HCT116 (cell line): ENCODE data around the gene PLA2G2C. TPM values are rescaled to one million over a fixed set of nuclear protein-coding genes. Genes with fewer than 3 reads are reported as not detected.

Source experiments
- ATAC-seq: fragments of 200-7000 bp; cut with Tn5 transposase; 2 replicates; pipeline ENCODE4 v1.9.1; 2020; ENCODE audit warnings: mild to moderate bottlenecking, moderate library complexity
- BruUV-seq: library from RNA; stranded (reverse); fragments of 400-500 nt; replicated peaks from 2 replicates; lab custom pipeline; 2021; lab: Mats Ljungman, UMichigan
- CTCF ChIA-PET: fragments of 300-600 bp; sonication (Branson Sonifier 250); formaldehyde crosslinking; loops from one replicate; lab custom pipeline; 2021; ENCODE audit warnings: antibody characterized with exemption; lab: Charles Lee
- POLR2A ChIA-PET: fragments of 300-600, 350-600 bp; sonication (Branson Sonifier 250); formaldehyde crosslinking; loops from one replicate; lab custom pipeline; 2021; ENCODE audit warnings: antibody characterized with exemption; lab: Charles Lee
- RAD21 ChIA-PET, 2 experiments: fragments of 300-600 bp; sonication (Branson Sonifier 250); formaldehyde crosslinking; loops; one replicate each; lab custom pipeline; 2023; ENCODE audit warnings: low total read pairs in 2 of 2; ENCODE audit not compliant: uncharacterized antibody in 2 of 2, unreplicated experiment in 2 of 2, low non-redundant PET in 1 of 2; lab: Charles Lee
- DNase-seq: peaks from one replicate; pipeline ENCODE4 v3.0.0-alpha.2; 2010; ENCODE audit warnings: low read depth, low spot score
- H2AFZ ChIP-seq: fragments of 200-600 bp; shearing (Covaris generic), sonication (generic); 2 replicates; pipeline ENCODE4 v1.6.1; 2017; ENCODE audit warnings: low read depth, mixed run types, mixed read lengths, antibody characterized with exemption, low read length; ENCODE audit not compliant: poor library complexity, severe bottlenecking
- H3K27ac ChIP-seq: 2 replicates; pipeline ENCODE4 v1.5.1; 2012; ENCODE audit warnings: low read depth, low read length
- H3K27me3 ChIP-seq: fragments of 200-600 bp; sonication (generic); 2 replicates; pipeline ENCODE4 v1.6.1; 2016; ENCODE audit warnings: mixed run types, low read length, mixed read lengths; ENCODE audit not compliant: insufficient read depth
- H3K36me3 ChIP-seq, 2 experiments: fragments of 200-500 bp in 1 of 2; fragments of 200-600 bp in 1 of 2; sonication (Bioruptor generic) in 1 of 2; sonication (generic) in 1 of 2; 2 replicates each; pipeline versions ENCODE4 v1.5.1 to v1.6.1; 2014 to 2016; ENCODE audit warnings: low read length in 2 of 2, inconsistent platforms in 1 of 2, mixed read lengths in 1 of 2, mixed run types in 1 of 2; ENCODE audit not compliant: insufficient read depth in 2 of 2, control insufficient read depth in 1 of 2
- H3K4me1 ChIP-seq, 2 experiments: fragments of 200-600 bp in 1 of 2; sonication (generic) in 1 of 2; 2 replicates each; pipeline versions ENCODE4 v1.5.1 to v1.6.1; 2012 to 2017; ENCODE audit warnings: low read length in 2 of 2, inconsistent platforms in 1 of 2, mild to moderate bottlenecking in 1 of 2, mixed read lengths in 1 of 2, mixed run types in 1 of 2, moderate library complexity in 1 of 2; ENCODE audit not compliant: insufficient read depth in 2 of 2, control insufficient read depth in 1 of 2
- H3K4me2 ChIP-seq: fragments of 200-600 bp; sonication (generic); 2 replicates; pipeline ENCODE4 v1.6.1; 2017; ENCODE audit warnings: mixed run types, low read length, mixed read lengths
- H3K4me3 ChIP-seq, 2 experiments: fragments of 200-600 bp in 1 of 2; sonication (generic) in 1 of 2; replicated peaks in 1 of 2; 2 replicates each; pipeline ENCODE4 v1.5.1; 2011 to 2016; ENCODE audit warnings: low read length in 2 of 2, control low read depth in 1 of 2, low read depth in 1 of 2, mild to moderate bottlenecking in 1 of 2, mixed read lengths in 1 of 2, mixed run types in 1 of 2
- H3K79me2 ChIP-seq: fragments of 200-600 bp; sonication (generic); 2 replicates; pipeline ENCODE4 v1.6.1; 2017; ENCODE audit warnings: mild to moderate bottlenecking, mixed run types, low read length, moderate library complexity, mixed read lengths; ENCODE audit not compliant: insufficient read depth
- H3K9ac ChIP-seq: fragments of 200-600 bp; sonication (generic); 2 replicates; pipeline ENCODE4 v1.6.1; 2016; ENCODE audit warnings: low read length, mixed read lengths
- H3K9me2 ChIP-seq: fragments of 200-600 bp; sonication (generic), shearing (Covaris generic); 2 replicates; pipeline ENCODE4 v1.6.1; 2017; ENCODE audit warnings: mixed run types, mild to moderate bottlenecking, moderate library complexity; ENCODE audit not compliant: insufficient read depth
- H3K9me3 ChIP-seq, 2 experiments: fragments of 200-500 bp in 1 of 2; fragments of 200-600 bp in 1 of 2; sonication (Bioruptor generic) in 1 of 2; sonication (generic) in 1 of 2; 2 replicates each; pipeline ENCODE4 v1.6.1; 2014 to 2017; ENCODE audit warnings: low read length in 2 of 2, mixed read lengths in 2 of 2, inconsistent platforms in 1 of 2, low read depth in 1 of 2, mild to moderate bottlenecking in 1 of 2, mixed run types in 1 of 2, moderate library complexity in 1 of 2; ENCODE audit not compliant: control insufficient read depth in 1 of 2, insufficient read depth in 1 of 2
- H4K20me1 ChIP-seq: fragments of 200-600 bp; sonication (generic), shearing (Covaris generic); 2 replicates; pipeline ENCODE4 v1.6.1; 2017; ENCODE audit warnings: mixed run types, mild to moderate bottlenecking, moderate library complexity; ENCODE audit not compliant: insufficient read depth
- ELF1 ChIP-seq: IDR thresholded peaks from 2 replicates; pipeline ENCODE4 v1.6.1; 2012; ENCODE audit warnings: low read depth, borderline replicate concordance
- MAX ChIP-seq: IDR thresholded peaks from 2 replicates; pipeline ENCODE4 v1.6.1; 2012
- REST ChIP-seq: IDR thresholded peaks from 2 replicates; pipeline ENCODE4 v1.6.1; 2012; ENCODE audit warnings: low read depth
- YY1 ChIP-seq: IDR thresholded peaks from 2 replicates; pipeline ENCODE4 v1.6.1; 2011; ENCODE audit warnings: low read length, low read depth, moderate library complexity, mild to moderate bottlenecking; ENCODE audit not compliant: insufficient replicate concordance; ENCODE audit errors: extremely low read depth
- ZFX ChIP-seq: fragments of 450-650 bp; IDR thresholded peaks from 2 replicates; pipeline ENCODE4 v1.6.1; 2017
- intact Hi-C: fragments of 100-400 bp; cut with micrococcal nuclease; formaldehyde crosslinking; loops from 2 replicates; pipeline ENCODE4 v1.10.0; 2022
- total RNA-seq: library from RNA; stranded (reverse); gene quantifications from one replicate; pipeline ENCODE4 v1.2.1, GENCODE V29; 2021; ENCODE audit not compliant: unreplicated experiment

The PLA2G2C gene
- total RNA-seq, 1 experiment from 2014 or later: not detected

DNA sequence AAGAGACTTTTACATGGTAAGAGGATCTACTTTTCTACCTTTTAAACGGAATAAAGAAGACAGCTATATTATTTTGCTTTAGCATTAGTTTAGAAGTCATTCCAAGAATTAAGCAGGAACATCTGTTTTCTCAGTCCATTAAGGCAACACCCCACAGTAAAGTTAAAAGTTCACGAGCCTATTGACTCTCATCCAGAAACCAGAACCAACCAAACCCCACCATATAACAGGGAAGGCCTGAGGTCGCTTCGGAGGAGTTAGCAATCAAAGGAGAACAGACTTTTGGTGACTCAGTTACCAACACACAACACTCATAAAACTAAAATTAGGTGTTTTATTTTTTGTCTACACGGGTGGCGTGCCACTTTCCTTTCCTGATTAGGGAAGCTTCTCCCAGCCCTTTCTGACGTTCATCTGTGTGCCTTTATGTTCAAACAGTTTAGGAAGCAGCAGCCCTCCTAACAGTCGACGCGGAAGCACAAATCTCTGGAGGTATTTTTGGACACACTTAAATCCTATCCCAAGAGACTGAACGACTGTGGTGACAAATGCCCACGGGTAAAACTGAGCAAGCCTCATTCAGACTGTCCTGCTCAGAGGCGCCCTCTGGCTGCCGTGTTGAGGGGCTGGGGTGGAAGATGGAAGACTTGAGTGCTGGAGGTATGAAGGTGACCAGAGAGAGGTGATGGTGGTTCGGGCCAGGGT, 8.6 kb upstream of the PLA2G2C start (continued):
- TF ChIP-seq YY1 (peak; percentile 32), ELF1 (no peak), MAX (no peak)

DNA sequence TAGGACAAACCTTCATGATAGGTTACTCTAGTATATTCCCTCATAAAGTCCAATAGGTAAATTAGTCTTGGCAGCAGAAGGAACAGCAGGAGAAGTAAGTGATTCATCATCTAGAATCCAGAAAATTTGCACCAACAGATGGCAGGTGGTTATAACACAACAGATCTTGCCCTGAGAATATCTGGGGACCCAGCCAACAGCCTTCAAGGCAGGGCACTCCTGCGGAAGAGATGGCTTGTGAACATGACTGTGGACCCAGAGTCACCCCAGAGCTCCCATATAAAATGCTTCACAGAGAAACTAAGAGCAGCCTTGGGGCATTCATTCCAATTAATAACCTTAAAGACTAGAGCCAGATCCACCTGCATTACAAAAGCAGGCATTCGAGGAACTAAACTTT, 7.9 kb upstream of the PLA2G2C start:
- H3K27ac ChIP-seq: no peak overlapping the region
- RAD21 ChIA-PET: no interaction called here
- TF ChIP-seq YY1 (no peak), MAX (no peak), REST (no peak), ZFX (no peak)
- no peak overlapping the region for H3K9ac ChIP-seq
- no peak overlapping the region for H3K4me3 ChIP-seq
- H3K9me2 ChIP-seq: no peaks in the 10 kb centered on the region
- no peak overlapping the region for H3K4me2 ChIP-seq
- H2AFZ ChIP-seq: no peak overlapping the region
- peaks cover 15% of the 10 kb centered on the region; the same call in 1 of the 2 replicates for H3K27me3 ChIP-seq
- BruUV-seq: no TSS peak
- H3K79me2 ChIP-seq: no peaks in the 10 kb centered on the region
- H4K20me1 ChIP-seq: no peaks in the 10 kb centered on the region
- DNase-seq (no peak), ATAC-seq (no peak)
- POLR2A ChIA-PET: no interaction called here
- CTCF ChIA-PET: interaction anchor here (0.9 to 3.3 kb wide), 2 partner anchors 11 to 219 kb away, joined by 3 to 13 read pairs; no protein-coding TSS in a partner anchor
- intact Hi-C loops: loop anchor here (2.0 kb wide), 1 partner anchor 219 kb away; no protein-coding TSS in a partner anchor
- peaks cover 0 to 3% of the 10 kb centered on the region in 2 experiments; a peak in 1 of 4 replicates for H3K4me1 ChIP-seq
- H3K36me3 ChIP-seq: no peaks in the 10 kb centered on the region
- H3K9me3 ChIP-seq: no peaks in the 10 kb centered on the region
